GM21529 (cell line): ENCODE data around the gene TRIM61.
"Not testable (repeated sequence)": the region's sequence is repeated elsewhere in the genome, so short reads cannot be mapped to it uniquely, and the experiment has no call there.

ENCODE experiments used
- ATAC-seq: cut with Tn5 transposase; IDR thresholded peaks from one replicate; pipeline ENCODE4 v1.9.1; 2021; ENCODE audit not compliant: unreplicated experiment

The TRIM61 gene

DNA sequence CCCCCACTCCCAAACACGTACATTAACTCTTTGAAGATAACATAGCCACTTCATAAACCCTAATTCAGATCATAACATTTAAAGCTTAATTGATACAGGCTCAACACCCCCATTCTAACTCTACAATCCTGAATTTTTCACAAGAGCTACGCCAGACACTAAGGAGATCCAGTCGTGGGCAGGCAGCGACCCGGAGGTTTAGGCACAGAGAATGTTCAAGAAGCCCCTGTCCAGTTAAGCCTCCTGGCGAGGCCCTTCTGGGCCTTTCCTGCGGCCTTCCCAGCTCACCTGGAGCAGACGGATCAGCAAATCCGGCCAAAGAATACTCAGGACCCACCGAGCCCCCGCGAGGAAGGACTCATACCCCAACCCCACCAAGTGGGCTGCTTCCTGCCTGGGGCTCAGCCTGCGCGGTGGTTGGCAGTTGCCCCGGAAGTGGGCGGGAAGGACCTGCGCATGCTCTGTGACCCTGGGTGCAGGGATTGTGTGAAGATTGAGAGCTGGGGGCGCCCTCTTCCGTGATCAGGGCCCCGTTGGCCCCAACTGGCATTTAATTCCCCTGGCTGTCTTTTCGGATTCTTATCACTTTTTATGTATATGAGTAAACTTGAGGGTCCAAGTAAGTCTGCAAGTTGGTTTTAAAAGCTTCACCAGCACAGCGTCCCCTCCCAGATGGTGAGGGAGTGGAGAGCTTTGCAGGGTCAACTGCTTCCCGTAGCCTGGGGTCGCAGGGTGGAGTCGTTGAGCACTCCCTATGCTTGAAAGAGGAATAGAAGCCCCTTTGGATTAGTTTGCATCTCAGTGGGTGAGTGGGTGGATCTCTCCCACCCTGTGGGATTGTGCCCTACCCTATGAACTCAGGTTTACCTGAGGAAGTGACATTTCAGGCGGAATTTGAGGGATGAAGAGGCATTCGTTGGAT lies at the start of gene TRIM61:
Gene TRIM61 (minus strand): TSS at position 415 of the 922 bp plus-strand sequence. CDS start 7,655 bp downstream, outside the sequence.
- peak; percentile 99 for ATAC-seq

DNA sequence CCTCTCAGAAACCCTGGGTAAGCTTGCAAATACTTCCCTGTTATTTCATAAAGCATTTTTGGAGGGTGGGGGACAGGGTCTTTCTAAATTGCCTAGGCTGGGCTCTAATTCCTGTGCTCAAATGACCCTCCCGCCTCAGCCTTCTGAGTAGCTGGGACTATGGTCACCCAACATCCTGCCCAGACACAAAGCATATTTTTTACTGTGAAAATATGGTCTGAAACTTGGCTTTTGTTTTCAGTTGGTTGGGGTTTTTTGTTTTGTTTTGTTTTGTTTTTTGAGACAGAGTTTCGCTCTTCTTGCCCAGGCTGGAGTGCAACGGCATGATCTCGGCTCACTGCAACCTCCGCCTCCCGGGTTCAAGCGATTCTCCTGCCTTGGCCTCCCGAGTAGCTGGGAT lies 48.3 kb upstream of the TRIM61 start:
- not testable (repeated sequence) for ATAC-seq

DNA sequence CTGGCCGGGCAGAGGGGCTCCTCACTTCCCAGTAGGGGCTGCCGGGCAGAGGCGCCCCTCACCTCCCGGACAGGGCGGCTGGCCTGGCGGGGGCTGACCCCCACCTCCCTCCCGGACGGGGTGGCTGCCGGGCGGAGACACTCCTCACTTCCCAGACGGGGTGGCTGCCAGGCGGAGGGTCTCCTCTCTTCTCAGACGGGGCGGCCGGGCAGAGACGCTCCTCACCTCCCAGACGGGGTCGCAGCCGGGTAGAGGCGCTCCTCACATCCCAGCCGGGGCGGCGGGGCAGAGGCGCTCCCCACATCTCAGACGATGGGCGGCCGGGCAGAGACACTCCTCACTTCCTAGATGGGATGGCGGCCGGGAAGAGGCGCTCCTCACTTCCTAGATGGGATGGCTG lies 42.5 kb upstream of the TRIM61 start:
- ATAC-seq, result not testable (repeated sequence)

DNA sequence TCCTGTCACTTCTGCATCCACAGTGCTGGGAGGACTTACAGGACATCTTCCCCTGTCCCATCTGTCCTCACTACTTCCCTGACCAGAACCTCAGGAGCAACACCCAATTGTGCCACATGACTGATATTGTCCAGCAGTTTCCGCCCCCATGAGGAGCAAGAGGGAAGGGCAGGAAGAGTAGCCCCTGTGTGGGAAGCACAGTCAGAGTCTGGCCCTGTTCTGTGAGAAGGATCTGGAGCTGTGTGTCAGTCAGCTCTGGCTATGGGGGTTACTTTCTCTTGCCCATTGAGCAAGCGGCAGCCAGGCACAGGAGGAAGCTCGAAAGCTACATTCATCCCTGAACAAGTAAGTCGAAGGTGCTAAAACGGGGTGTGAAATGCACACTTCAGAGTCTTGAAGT lies 39.5 kb upstream of the TRIM61 start:
- ATAC-seq, result no peak

DNA sequence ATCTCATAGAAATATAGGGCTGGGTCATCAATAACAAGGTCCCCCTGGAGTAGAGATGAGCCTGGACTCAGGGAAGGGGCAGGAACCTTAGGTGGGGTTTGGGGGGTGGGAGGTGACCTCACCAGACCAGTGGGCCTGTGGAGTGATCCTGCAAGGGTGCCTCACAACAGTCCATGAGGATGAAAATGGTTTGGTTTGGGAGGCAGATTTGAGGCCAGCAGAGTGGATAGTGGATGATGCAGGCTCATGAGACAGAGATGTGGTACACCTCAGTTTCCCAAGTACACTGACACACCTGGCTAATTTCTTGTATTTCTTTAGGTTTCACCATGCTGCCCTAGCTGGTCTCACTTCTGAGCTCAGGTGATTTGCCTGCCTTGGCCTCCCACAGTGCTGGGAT lies 36.2 kb upstream of the TRIM61 start:
- ATAC-seq, result no peak

DNA sequence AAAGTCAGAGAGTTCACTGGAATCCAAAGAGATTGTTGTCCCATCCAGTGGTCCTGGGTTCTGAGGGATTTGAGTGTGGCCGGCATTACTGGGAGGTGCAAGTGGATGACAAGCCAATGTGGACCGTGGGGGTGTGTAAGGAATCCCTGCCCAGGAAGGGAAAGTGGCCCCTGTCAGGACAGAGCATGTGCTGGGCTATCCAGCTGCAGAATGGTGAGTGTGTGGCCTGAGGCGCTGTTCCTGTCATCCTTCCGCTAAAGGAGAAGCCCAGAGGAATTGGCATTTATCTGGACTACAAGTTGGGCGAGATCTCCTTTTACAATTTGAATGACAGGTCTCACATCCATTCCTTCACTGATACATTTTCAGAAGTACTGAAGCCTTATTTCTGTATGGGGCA lies 33.9 kb upstream of the TRIM61 start:
- no peak for ATAC-seq

DNA sequence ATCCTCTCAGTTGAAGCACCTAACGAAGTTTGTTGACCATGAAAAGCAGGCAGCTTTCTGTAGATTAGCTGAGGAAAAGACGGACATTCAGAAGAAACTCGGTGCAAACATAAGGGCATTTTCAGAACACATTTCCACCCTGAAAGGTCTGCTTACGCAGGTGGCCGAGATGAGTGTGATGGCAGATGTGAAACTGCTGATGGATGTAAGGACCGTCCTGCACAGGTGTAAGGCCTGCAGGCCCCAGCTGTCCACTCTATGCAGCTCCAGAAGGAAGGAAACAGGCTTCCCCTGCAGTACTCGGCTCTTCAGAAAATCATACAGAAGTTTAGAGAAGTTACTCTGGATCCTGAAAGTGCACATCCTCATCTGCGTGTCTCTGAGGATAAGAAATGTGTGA lies 33.5 kb upstream of the TRIM61 start:
- no peak for ATAC-seq

DNA sequence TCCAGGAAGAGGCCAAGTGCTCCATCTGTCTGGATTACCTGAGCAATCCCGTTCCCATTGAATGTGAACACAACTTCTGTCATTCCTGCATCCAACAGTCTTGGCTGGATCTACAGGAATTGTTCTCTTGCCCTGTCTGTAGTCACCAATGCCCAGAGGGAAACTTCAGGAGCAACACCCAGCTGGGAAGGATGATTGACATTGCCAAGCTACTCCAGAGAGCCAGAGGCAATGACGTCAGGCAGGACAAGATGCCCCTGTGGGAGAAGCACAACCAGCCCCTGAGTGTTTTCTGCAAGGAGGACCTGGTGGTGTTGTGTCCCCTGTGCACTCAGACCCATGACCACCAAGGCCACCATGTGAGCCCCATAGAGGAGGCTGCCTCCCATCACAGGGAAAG lies 33.0 kb upstream of the TRIM61 start:
- no peak for ATAC-seq

DNA sequence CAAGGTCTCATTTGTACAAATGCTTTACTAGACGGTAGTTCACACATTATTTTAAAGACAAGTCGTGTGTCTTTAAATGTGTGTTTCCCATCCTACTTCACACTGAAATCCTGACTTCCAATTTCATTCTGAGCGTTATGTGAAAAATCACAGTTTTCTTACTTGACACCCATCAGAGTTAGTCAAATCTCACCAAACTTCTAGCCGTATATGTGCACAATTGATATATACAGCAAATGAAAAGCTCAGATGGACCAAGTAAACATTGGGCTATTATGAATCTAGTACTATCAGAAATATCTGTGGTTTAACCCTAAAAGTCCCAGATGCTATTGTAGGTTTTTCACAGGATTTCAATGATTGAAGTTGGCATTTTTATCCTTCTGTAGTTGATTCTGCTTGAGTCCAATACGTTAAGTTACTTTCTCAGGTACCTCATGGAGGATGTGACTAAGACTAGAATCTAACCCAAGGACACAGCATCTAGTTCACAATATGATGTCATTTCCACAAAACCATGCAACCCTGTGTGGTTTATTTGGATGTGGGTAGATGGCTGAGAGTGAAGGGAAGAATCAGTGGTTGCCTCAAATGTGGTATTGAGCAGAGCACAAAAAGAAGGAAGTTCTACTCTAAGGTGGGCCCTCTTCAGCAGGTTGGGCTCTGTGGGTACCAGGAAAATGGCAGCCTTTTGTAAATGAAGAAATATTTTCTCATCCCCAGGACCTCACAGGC lies 32.2 kb upstream of the TRIM61 start:
- ATAC-seq, result no peak

DNA sequence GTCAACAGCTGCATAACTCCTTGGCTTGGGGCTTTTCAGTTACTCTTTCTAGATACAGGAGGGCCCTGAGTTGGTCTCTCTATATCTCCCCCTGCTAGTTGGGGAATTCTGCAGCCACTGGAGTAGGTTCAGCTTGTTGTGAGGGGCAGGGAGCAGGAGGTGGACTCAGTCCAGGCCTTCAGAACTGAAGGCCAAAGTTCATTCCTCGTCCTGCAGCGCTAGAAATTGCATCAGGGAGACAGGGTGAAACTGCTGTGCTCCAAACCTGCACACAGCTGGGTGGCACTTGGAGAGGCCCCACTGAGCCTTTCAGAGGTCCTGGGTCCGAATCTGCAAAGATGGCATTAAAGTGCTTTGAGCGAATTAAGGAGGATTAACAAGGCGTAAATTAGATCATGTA lies 29.4 kb upstream of the TRIM61 start:
- ATAC-seq, result no peak

DNA sequence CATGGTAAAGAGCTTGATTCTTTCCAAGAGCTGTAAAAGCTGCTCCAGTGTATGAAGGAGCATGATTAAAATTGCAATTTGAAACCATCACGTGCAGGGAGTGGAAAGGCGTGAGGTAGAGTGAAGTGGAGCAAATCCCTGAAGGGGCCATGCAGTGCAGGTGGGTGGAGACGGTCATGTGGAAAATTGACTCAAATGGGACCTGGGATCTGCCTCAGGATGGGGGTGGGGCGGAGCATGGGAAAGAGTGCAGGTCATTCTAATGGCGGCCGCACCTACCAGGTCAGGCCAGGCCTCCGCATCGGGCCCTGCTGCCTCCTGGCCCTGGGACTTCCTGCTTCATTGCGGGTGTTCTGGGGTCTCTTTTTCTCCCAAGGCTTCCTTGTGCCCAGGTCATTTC lies 29.0 kb upstream of the TRIM61 start:
- ATAC-seq, result no peak

DNA sequence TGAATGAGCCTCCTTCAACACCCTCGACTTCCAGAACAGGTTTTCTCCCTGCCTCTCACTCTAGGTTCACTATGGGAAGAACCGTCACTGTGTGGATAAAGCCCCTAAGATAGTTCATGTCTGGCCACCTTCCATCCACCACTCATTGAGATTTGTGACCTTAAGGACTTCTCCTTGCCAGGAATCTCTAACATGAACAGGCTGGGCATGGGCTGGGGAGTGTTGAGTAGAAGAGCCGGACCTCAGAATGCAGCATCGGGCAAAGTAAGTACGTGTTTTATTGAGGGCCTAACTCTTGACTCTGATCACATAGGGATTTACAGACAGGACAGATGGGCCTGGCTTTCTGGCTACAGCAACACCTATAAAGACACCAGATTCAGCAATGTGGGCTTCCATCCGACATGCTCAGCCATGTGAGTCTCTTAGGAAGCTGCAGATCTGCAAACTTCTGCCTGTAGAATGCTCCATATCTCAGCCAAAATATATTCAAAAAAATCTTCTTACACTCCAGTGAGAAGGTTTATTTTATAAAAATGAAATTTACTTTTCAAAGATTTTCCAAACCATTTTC lies 28.0 kb upstream of the TRIM61 start:
- no peak for ATAC-seq

DNA sequence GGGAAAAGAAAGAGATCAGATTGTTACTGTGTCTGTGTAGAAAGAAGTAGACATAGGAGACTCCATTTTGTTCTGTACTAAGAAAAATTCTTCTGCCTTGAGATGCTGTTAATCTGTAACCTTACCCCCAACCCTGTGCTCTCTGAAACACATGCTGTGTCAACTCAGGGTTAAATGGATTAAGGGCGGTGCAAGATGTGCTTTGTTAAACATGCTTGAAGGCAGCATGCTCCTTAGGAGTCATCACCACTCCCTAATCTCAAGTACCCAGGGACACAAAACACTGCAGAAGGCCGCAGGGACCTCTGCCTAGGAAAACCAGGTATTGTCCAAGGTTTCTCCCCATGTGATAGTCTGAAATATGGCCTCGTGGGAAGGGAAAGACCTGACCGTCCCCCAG lies 24.5 kb upstream of the TRIM61 start:
- ATAC-seq, result not testable (repeated sequence)

DNA sequence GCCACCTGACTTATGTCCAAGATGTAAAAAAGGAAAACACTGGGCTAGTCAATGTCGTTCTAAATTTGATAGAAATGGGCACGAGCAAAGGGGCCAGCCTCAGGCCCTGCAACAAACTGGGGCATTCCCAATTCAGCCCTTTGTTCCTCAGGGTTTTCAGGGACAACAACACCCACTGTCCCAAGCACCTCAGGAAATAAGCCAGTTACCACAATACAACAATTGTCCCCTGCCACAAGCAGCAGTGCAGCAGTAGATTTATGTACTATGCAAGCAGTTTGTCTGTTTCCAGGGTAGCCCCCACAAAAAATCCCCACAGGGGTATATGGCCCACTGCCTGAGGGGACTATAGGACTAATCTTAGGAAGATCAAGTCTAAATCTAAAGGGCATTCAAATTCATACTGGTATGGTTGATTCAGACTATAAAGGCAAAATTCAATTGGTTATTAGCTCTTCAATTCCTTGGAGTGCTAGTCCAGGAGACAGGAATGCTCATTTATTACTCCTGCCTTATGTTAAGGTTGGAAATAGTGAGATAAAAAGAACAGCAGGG lies 21.1 kb upstream of the TRIM61 start:
- ATAC-seq, result not testable (repeated sequence)

DNA sequence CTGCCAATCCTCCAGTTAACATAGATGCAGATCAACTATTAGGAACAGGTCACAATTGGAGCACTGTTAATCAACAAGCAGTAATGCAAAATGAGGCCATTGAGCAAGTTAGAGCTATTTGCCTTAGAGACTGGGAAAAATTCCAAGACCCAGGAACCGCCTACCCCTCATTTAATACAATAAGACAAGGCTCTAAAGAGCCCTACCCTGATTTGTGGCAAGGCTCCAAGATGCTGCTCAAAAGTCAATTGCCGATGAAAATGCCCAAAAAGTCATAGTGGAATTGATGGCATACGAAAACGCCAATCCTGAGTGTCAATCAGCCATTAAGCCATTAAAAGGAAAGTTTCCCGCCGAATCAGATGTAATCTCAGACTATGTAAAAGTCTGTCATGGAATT lies 20.5 kb upstream of the TRIM61 start:
- no peak for ATAC-seq

DNA sequence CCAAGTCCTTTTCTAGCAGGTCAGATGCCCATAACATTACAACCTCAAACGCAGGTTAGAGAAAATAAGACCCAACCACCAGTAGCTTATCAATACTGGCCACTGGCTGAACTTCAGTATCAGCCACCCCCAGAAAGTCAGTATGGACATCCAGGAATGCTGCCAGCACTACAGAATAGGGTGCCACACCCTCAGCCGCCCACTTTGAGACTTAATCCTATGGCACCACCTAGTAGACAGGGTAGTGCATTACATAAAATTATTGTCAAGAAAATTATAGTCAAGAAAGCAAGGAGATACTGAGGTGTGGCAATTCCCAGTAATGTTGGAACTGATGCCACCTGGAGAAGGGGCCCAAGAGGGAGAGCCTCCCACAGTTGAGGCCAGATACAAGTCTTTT lies 19.9 kb upstream of the TRIM61 start:
- no peak for ATAC-seq

DNA sequence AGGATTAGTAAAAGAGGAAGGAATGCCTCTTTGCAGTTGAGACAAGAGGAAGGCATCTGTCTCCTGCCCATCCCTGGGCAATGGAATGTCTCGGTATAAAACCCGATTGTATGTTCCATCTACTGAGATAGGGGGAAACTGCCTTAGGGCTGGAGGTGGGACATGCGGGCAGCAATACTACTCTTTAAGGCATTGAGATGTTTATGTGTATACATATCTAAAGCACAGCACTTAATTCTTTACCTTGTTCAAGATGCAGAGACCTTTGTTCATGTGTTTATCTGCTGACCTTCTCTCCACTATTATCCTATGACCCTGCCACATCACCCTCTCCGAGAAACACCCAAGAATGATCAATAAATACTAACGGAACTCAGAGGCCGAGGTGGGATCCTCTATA lies 18.7 kb upstream of the TRIM61 start:
- not testable (repeated sequence) for ATAC-seq

DNA sequence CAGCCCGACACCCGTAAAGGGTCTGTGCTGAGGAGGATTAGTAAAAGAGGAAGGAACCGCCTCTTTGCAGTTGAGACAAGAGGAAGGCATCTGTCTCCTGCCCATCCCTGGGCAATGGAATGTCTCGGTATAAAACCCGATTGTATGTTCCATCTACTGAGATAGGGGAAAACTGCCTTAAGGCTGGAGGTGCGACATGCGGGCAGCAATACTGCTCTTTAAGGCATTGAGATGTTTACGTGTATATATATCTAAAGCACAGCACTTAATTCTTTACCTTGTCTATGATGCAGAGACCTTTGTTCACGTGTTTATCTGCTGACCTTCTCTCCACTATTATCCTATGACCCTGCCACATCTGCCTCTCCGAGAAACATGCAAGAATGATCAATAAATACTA lies 13.3 kb upstream of the TRIM61 start:
- ATAC-seq, result not testable (repeated sequence)

DNA sequence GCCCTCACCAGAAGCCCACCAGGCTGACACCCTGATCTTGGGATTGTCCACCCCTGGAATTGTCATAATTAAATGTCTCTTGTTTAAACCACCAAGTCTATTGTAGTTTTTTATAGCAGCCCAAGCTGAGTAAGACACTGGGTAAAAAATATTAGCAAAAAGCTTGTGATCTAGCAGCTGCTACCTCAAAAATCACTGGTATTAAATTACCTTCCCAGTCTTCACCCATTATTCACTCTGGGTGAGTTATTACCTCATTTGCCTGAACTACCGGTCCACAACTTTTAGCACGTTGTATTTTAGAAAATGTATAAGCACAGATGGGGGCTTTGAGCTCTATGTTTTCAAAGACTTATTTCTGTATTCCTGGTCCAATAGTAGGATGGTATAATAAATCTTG lies 12.0 kb upstream of the TRIM61 start:
- no peak for ATAC-seq

DNA sequence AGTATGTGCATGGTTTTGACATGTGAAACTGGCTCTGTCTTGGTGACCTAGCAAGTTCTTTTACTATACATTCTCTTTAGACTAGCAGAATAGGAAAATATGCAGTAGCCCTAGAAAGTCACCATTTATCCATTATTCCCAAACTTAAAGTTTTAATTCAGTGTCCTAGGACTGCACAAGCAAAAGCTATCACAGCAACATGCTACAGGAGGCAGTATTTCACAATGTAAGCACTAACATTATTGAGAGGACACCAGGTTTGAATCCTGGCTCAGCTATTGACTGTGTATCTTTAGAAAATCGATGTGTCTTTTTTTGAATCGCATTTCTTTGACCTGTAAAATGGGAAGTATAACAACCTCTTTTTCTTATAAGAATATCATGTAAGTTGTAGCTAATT lies 5.5 kb downstream of the TRIM61 start:
- not testable (repeated sequence) for ATAC-seq

DNA sequence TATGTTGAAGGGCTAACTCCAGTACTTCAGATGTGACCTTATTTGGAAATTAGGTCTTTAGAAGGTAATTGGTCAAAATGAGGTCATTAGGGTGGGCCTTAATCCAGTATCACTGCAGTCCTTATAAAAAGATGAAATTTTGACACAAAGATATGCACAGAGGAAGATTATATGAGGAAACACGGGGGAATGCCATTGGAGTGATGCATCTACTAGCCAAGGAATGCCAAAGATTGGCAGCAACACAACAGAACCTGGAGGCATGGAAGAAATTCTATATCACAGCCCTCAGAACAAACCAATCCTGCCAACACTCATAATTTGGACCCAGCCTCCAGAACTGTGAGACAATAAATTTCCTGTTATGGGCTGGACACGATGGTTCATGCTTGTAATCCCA lies 17.6 kb downstream of the TRIM61 start:
- no peak for ATAC-seq
